Stimulated activated CD4-positive, alpha-beta T cell treated with anti-CD3 and anti-CD28 coated beads, Interleukin-12 subunit alpha, Interleukin-12 subunit beta, amount 100 ng/mL, for 24 hours (primary cell): ENCODE data around the gene OR7C2.

Experiments used
- DNase-seq, 2 experiments: peaks; one replicate each; pipeline ENCODE4 v3.0.0-alpha.2; 2020; ENCODE audit warnings: low read depth in 2 of 2

OR7C2 gene

GRCh38 chr19:14979476-14980255 is 38.4 kb downstream of the OR7C2 start, which contains the start of gene SLC1A6:
SLC1A6 (minus strand) TSS chr19:14979864; CDS start chr19:14972910, 6,954 bp downstream.
- no peak for DNase-seq

DNA sequence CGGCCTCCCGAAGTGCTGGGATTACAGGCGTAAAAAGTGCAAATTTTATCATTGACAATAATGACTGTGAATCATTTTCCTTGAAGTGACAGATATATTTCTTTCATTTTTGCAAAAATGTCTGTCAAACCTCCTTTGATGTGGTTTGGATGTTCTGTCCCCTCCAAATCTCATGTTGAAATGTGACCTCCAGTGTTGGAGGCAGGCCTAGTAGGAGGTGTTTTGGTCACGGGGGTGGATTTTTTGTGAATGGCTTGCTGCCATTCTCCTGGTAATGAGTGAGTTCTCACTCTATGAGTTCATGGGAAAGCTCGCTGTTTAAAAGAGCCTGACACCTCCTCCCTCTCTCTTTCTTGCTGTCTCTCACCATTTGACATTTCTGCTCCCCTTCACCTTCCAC is 43.8 kb downstream of the OR7C2 start:
- no peak for DNase-seq
